GM21723 (cell line): Measurements from ENCODE around the gene SULT1C2.

ENCODE experiments used
- ATAC-seq: cut with Tn5 transposase; IDR thresholded peaks from one replicate; pipeline ENCODE4 v1.9.1; 2021; ENCODE audit warnings: mild to moderate bottlenecking, moderate library complexity; ENCODE audit not compliant: unreplicated experiment

The SULT1C2 gene

DNA sequence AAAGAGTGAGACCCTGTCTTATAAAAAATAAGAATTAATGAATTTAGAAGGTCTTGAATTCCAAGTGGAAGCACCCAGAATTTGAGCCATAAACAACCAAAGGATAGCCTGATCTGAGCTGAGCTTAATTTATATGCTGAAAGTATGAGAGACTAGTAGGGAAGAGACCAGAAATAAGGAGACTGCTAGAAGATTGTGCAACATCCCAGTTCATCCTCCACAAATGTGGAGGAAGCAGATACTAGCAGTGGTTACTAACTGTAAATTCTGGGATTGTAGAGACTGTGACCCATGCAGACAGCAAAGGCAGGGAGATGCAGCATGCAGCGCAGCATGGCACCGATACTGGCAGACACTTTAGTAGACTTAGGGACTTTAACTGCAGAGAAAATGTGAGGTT is 1.5 kb upstream of the SULT1C2 start:
- no peak for ATAC-seq

DNA sequence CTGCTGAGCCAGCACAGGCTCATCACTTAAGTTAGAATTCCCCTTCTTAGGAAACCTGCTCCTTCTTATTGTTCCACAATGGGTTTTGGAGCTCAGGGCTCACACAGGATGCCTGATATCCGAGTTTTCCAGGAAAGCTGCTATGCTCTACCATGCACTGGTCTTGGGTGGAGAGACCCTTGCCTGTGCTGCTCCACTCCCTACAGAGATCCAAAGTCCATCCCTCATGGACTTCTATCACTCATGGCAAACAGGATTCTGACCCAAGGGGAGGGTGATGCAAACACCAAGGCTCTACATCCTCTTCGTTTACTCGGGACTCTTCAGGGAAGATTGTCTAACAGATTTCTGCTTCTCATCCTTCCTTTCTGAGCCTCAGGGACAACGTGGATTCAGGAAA is 5.2 kb downstream of the SULT1C2 start:
- ATAC-seq = no peak

DNA sequence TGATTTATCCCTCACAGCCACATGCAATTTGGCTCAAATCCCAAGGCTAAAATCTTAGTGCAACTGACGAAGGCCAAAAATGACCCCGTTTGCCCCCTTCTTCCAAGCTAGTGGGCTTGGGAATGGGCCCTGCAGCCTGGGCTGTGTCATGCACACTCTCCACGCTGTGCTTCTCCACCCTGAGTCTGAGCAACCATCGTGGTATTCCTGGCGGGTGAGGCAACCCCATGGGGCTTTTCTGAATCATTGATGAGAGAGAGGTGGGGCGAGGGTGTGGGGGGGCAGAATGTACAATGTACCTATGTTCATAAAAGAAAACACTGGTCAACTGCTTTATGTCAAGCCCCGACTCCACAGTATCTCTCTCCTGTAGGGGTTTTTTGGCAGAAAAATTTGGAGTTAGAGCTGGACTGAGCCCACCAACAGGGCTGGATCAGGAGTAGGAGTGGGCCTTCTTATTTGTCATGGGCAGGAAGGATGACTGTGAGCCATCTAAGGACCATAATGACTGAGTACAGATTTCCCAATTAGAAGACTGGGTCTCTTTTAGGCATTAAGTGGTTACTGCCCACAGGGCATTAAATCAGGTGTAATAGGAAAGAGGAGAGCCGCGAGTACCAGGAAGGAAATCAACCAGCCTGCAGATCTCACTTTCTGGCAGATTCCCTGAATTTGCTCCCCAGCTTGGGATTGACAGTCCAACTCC is 8.9 kb downstream of the SULT1C2 start:
- ATAC-seq = no peak

DNA sequence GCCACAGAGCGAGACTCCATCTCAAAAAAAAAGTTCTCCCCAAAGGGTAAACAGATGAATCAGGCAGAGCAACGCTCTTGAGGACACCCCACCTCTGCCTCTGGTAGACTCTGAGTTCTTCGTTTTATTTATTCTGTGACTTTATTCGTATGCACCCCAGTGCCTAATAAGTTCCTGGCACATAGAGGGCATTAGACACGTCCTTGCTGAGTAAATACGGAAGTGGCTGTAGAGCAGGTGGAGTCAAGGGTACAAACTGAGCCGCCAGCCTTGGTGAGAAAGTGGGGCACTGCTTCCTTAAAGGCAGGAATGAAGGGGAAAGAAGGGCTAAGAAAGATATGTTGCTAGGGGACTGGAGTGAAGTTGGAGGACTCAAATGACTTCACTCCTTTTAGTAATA is 12.9 kb downstream of the SULT1C2 start:
- ATAC-seq = no peak

DNA sequence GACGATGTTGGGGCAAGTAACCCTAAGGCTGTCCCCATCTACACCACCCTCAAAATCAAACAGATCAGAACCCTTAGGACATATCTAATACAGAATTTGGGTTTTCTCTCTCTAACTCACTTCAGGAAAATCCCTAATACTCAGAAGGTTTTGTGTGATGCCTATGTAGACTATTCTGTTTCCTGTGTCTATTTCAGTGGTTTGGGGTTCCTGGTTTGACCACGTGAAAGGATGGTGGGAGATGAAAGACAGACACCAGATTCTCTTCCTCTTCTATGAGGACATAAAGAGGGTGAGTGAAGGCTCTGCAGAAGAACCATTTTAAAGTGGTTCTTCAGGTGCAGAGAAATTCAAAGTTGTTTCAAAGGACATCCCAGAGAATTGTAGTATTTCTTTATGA is 16.3 kb downstream of the SULT1C2 start:
- ATAC-seq = peak; percentile 78

DNA sequence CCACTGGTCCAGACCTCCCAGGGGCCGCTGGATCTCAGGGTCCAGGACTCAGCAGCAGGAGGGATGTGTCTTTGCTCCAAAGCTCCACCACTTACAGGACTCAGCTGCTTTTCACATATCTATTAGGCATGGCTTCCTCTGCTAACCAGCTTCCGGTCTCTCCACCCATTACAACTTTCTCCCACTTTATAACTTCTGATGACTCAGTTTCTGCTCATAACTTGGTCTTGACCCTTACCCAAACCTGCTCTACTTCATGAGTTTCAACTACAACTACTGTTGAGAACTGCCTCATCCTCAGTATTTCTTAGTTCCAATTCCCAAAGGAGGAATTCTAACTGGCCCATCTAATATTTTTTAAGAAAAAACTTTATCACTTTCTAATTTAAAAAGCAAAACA is 17.2 kb downstream of the SULT1C2 start:
- no peak for ATAC-seq

DNA sequence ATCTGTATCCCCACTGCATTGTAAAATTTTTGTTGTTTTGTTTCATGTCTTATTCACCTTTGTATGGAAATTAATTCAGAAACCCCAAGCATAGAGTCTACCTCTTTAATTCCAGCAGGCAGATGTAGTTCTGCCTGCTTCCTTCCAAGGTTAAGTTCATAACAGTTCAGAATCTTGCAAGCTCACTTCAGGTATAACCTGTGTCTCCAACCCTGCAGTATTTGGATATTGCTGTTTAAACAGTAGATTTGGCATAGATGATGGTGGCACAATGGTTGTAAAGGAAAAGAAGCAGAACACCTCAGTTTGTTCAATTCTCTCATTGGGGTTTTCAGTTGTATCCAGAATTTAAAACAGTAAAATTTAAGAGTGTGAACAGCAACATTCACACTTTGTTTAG is 21.2 kb downstream of the SULT1C2 start:
- ATAC-seq = no peak

DNA sequence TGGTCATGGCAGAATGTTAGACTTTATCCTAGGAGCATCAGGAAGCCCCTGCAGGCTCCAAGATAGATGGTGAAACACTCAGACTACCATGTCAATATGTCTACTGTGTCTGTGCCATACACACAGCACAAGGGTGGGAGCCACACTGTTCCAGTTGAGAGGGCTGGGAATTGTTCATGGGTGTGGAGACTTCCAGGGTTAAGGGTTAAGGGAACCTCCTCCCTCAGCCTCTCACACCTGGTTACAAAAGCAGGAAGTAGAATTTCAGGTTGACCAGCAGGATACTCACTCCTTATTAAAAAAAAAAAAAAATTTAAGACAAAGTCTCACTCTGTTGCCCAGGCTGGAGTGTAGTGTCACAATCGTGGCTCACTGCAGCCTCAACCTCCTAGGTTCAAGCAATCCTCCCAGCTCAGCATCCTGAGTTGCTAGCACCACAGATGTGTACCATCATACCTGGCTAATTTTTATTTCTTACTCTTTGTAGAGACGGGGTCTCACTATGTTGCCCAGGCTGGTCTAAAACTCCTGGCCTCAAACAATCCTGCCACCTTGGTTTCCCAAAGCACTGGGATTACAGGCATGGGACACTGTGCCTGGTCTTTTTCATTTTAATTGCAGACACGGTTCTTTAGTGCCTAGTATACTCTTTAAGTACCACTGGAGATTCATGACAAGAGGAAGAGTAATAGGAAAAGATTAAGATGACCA is 26.0 kb downstream of the SULT1C2 start:
- ATAC-seq = no peak

DNA sequence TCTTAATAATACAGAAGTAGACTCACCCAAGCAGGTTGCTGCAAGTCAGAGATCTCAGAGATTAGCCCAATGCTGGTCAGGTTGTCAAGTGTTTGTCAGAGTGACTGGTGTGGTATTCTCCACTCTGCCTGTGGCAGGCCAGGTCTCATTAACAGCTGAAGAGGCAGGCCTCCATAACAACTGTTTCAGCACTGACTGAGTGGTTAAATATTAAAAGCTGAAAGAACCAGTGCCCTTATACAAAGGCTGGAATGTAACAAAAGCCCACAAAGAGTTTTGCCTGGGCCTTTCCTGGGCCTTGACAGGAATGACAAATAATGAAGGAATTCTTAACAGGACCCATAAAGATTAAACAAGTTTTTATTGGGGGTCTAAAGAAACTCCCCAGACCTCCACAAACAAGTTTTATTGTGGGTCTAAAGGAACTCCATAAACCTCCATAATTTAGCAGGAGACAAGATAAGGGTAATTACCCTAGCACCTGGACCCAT is 26.8 kb downstream of the SULT1C2 start:
- ATAC-seq = no peak

DNA sequence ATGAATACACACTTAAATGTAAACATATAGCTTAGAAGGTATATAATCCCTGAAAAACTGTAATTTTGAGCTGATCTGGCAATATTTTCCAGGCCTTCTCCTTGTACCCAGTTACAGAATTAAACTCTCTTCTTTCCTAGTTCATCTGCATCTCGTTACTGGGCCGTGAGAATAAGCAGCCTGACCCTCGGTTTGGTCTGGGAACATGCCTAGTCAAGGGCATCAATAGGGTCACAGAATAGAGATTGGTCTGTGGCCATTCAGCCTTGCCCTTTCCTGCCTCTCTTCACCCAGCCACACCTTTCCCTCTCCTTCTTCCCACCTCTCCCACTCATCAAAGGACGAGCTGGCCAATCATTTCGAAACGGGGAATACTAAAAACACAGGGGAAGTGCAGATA is 27.3 kb downstream of the SULT1C2 start:
- ATAC-seq = no peak

DNA sequence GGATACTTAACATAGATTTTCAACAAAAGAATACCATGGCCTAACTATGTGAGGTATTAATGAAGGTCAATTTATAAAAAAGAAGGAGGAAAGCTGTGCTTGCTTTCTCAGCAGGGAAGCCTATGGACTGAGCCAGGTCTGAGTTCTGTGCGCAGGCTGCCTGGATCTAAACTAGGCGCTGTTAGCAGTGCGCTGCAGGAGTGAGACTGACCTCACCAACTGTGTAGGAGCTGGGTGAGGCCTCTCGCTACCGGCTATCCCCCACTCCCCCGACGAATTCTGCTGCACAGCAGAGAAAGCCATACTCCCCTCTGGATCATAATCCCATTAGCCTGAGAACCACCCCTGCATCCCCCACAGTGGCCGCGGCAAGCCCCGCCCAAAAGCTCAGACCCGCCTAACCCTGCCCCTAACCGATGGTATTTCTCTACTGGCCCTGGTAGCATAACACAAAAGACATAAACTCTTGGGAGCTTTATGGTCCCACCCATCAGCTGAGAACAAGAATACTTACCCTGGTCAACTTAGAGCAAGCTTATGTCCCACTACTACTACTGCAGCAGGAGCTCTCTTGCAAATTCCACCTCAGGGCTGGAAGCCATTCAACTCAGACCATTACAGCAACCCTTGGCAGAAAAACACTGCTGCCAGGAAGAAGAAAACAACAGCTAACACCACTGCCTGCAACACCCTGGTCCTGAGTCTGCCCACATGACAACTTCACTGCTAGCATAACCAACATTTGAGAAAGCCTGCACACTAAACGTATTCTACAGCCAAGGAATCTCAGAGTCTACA is 28.0 kb downstream of the SULT1C2 start:
- no peak for ATAC-seq

DNA sequence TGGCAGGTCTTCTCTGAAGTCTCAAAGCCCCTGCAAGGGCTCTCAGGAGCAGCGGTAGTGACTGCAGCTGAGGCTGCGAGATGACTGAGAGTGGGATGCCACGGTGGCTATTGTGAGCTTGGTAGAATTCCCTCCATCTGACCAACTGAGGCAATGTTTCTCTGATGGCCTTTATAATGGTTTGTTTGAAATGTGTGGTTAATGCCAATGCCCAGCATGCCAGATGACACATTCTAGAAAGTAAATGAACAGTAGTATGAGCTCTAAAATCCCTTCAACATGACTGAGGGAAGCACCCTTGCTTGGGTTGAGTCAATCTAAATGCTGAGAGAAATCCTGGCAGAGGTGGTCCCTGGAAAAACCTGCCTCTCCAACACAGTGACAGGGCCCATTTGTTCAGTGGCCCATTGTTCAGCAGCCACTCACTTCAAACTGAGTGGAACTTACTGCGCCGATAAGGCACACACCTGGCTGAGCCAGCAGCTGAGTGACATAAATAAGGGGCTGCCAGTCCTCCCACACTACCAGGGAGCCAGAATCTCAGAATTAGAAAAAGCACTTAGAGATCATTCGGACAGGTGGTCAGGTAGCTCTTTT is 31.7 kb downstream of the SULT1C2 start:
- ATAC-seq = no peak

DNA sequence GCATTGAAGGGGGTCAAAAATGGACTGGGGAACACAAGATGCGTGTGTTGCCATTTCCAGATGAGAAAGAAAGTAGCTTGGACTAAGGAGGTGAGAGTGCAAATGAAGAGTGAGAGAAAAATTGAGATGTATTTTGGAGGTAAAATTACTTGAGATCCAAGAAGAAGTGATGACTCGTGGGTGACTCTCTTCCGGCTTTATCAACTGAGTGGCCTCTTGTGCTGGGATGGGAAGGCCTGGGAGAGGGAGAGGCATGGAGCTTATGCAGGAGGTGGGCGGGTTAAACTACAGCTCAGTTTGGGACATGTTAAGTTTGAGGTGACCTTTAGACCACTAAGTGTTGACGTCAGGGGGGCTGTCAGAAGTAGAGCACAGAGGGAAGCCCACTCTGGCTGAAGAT is 34.9 kb downstream of the SULT1C2 start:
- no peak for ATAC-seq

DNA sequence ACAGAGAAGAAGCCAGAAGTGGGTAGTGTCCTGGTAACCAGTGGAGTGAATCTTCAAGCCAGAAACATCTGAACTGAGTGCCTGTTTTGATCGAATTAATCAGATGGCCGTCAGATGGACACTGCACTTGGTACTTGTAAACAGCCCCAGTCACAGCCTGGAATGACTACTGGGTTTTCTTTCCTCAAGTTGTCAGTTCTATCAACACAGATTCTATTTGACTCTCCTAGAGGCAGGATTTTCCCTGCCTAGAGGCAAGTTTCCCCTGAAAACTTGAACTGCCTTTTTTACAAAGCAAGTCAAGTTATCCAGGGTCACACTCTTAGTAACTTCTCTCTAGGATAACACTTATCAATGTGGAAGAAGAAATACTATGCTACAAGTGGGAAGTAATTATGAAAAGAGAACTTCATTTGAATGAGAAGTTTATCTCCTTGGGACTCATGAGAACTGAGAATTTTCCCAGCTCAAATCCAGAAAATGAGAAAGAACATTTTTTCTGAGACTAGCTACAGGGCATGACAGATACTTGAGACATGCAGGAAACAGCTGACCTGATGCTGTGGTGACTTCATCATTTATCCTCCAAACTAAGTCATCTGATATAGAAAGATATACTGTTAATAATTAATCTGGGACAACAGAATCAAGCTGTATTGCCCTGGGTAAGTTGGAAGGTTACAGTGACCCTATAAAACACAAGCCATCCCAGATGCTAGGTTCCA is 36.0 kb downstream of the SULT1C2 start:
- ATAC-seq = no peak

DNA sequence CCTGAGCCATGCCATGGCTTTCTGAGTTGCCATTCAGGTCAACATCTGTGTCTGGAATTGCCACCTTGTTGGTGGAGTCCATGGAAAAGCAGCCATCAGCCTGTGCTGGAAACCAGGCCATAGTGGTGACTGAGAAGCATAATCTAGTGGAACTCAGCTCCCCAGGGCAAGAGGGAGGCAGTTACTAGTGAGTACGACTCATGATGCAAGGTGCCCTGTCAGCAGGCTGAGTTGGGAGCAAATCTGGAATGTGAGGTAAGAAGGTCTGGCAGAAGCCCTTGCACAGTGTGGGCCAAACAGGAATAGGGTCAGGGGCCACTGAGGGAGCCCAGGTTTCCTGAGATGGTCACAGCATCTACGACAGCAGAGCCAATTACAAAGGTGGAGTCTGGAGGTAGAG is 37.1 kb downstream of the SULT1C2 start:
- no peak for ATAC-seq

DNA sequence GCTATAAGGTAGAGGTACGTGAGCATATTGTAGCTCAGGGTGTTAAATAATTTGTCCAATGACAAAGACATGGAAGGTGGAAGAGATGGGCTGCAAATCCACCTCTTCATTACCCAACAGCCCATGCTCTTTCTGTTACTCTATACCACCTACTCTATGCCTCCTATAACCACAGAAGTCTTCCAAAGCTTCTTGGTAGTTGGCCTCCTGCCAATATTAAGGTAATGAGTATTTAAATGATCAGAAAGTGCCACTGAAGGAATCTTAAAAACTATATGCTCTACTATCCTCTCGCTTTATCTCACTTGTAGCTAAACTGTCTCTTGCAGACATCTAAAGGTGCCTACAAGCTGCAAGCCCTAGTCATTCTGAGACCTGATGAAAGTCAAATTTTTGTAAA is 41.1 kb downstream of the SULT1C2 start:
- no peak for ATAC-seq

DNA sequence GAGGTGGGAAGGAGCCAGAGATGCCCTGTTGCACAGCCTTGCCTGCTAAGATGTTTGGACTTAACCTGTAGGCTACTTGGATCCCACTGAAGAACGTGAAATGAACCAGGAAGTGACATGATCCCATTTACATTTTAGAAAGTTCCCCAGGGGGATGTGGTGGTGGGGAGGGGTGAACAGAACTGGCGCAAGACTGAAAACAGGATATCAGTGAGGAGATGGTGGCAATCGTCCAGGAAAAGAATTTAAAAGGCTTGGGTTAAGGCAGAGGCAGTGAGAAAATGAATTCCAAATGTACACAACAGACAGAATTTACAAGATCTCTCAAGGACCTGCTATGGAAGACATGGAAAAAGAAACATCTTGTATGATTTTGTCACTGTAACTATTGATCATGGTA is 42.3 kb downstream of the SULT1C2 start:
- ATAC-seq = no peak

DNA sequence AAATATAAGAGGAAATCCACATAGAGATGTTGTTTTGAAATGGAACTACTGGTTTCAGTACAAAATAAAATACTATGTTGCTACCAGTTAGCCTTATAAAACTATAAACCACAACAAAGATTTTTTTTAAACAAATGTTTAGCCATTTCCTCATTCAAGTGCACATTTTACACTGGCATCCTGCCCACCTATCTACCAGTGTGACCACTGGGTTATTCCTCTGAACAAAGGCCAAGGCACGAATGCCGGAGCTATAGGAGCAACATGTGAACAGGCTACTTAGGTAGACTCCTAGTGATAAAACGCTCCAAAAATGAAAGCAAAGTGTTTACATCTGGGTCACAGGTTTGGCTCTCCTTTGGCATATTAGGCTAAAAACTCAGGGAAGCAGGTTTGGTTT is 57.3 kb downstream of the SULT1C2 start:
- no peak for ATAC-seq

DNA sequence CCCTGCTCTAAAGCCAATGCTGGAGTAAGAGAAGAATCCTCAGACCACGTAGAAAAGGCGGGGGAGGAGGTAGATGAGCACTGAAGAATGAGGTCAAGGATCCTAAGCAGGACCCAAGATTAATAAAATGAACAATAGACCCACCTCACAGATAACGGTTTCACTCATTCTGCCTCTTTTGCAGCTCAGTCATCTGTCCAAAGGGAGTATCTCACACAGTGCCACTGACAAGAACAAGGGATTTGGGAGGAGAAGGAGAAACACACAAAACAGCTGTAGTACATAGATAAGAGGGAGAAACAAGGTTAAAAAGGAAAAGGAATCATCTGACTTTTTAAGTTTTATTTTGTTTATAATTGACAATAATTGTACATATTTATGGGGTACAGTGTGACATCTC is 58.1 kb downstream of the SULT1C2 start:
- ATAC-seq = no peak

DNA sequence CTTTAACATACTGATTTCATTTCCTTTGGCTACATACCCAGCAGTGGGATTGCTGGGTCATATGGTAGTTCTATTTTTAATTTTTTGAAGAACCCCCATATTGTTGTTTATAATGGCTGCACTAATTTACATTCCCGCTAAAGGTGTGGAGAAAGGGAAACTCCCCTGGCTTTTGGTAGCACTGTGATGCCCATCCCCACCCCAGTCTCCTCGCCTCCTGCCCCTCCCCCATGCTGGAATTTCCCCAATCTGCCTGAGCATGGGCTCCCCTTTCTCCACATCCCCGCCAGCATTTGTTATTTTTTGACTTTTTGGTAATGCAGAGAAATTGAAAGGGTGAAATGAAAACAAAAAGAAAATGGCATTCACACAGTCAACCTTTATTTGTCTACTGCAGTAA is 59.1 kb downstream of the SULT1C2 start:
- ATAC-seq = no peak
